HG03575 (cell line): ENCODE results near the gene RFX4.

Experiments
- ATAC-seq: cut with Tn5 transposase; IDR thresholded peaks from one replicate; pipeline ENCODE4 v1.9.1; 2021; ENCODE audit not compliant: unreplicated experiment, insufficient number of reproducible peaks, low FRiP score; ENCODE audit errors: extremely low read depth

Gene RFX4

GRCh38 chr12:106643000-106643399 is 60.2 kb downstream of the RFX4 start:
- no peak for ATAC-seq

DNA sequence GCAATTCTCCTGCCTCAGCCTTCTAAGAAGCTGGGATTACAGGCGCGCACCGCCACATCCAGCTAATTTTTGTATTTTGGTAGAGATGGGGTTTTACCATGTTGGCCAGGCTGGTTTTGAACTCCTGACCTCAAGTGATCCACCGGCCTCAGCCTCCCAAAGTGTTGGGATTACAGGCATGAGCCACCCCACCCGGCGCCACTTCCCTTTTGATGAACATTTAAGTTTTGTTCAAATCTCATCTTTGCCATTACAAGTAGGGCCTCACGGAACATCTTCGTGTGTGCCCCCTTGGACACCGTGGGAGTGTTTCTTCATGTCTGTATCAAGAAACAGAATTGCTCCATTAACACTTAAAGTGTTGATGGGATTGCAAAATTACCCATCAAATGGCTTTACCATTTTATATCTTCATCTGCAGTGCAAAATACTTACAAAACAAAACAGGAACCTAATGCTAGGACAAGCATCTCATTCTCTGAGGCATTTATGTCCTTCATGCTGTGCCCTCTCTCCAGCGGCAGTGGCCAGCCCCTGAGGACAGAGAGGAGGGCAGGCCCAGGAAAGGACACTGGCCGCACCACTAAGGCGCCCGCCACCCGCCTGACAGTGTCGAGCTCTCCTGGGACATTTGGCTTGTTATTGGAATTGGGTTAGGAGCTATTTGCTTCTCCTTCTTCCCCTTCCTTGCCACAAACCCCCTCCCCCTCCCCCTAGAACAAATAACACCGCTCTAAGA is 61.7 kb downstream of the RFX4 start:
- ATAC-seq = no peak

DNA sequence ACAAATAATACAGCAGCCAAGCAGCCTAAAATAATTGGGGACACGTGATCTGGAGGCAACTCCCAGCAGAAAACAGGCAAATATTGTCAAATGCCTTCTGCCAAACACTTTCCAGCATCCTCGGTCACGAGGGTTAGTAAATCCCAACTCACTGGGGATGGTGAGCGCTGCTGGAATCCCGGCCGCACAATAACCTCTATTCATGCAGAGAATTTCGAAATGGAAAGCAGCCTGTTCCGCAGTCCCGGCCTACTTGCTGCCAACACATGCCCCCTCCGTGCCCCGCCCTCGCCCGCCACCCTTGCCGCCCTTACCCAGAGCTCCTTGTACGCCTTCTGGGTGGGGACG is 62.2 kb downstream of the RFX4 start:
- no peak for ATAC-seq

DNA sequence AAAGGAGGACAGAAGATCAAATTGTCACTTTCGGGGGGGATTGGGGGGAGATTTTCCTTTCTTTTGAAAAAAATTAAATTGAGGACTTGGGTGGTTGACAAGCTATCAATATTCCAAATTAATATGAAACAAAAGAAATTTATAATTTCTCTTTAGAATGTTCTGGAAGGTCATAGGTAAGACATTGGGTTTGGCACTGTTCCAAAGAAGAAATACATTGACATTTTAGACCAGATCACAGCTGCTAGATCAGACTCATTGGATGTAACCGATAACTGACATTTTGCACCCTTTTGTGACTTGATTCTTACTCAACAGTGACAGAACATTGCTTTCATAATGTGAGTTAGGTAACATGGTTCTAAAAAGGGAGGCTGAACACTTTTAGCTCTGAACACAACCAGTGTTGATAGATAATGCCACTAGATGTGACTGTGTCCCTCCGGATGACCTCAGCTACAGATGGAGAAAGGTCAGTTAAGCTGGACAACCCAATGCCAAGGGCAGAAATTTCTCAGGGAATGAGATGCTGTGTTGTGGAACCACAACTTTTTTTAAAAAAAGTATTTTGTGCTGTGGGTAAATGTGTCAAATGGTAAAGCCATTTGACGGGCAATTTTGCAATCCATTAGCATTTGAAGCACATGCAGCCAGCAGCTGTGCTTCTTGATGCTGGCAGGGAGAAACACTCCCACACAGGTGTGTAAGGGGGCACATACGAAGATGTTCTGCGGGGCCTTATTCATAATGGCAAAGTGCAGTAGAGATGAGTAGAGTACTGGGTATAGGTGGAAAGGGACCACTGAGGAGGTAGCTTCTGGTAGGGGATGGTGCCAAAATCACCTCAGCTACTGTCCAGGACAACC is 62.9 kb downstream of the RFX4 start:
- ATAC-seq = no peak

- ATAC-seq = no peak
Measured at GRCh38 chr12:106646472-106646871, 63.7 kb downstream of the RFX4 start.

GRCh38 chr12:106647793-106648514 is 65.2 kb downstream of the RFX4 start:
- ATAC-seq = no peak

- no peak for ATAC-seq
Measured at GRCh38 chr12:106648736-106649135, 65.9 kb downstream of the RFX4 start.

- ATAC-seq = no peak
Measured at GRCh38 chr12:106651552-106651951, 68.7 kb downstream of the RFX4 start.

DNA sequence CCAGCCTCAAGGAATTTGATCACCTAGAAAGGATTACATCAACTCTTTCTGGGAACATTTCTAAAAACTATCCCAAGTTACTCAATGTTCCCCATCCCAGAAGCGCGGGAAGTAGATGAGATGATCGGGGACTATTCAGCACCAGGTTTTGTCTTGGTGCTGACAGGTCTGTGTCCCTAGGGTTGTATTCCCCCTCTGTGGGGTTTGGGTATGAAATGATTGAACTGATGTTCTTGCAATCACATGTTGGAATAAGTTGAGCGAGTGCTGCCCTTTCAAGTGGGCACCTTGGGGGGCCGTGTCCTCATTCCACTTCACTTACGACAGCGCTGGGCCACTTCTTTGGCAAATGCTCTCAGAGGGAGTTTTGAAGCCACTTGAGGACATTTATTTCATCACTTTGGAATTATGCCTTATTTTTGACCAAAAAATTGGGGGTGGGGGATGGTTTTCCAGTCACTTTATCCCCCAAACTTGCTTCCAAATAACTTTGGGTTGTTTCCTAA is 69.8 kb downstream of the RFX4 start:
- ATAC-seq = no peak

- ATAC-seq = no peak
Measured at GRCh38 chr12:106655577-106655976, 72.8 kb downstream of the RFX4 start.

- no peak for ATAC-seq
Measured at GRCh38 chr12:106657488-106657887, 74.7 kb downstream of the RFX4 start.

- ATAC-seq = no peak
Measured at GRCh38 chr12:106663385-106663784, 80.6 kb downstream of the RFX4 start.

GRCh38 chr12:106669216-106669615 is 86.4 kb downstream of the RFX4 start:
- ATAC-seq = no peak

DNA sequence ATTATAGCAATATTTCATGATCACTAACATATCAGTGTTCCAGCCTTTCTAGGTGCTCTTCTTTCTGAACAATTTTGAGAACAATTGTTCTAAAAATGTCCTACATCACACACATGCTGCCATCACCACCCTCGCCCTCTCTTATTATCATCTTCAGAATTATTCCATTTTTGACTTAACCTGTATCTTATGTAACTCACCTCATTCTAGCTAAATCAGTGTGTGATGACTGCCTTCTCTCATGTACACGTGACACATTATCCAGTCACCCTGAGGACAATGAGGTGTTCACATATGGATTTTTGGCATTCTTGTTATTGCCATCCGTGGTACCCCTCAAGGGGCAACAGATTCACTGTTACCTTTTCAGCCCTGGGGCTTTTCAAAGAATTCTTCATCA is 87.3 kb downstream of the RFX4 start:
- ATAC-seq = no peak

DNA sequence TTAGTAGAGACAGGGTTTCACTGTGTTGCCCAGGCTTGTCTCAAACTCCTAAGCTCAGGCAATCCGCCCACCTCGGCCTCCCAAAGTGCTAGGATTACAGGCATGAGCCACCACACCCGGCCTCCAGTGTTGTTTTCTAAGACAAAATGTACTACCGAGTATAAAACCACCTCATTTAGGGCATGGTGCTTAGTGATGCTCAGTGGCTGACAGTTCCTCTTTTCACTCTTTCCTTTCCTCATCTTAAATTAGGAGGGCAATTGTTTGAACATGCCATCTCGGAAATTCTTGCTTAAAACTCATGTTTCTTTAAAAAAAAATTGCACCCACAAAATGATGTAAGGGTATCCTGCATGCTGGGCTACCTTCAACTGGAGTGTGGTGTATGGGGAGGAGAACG is 89.0 kb downstream of the RFX4 start:
- ATAC-seq = no peak

DNA sequence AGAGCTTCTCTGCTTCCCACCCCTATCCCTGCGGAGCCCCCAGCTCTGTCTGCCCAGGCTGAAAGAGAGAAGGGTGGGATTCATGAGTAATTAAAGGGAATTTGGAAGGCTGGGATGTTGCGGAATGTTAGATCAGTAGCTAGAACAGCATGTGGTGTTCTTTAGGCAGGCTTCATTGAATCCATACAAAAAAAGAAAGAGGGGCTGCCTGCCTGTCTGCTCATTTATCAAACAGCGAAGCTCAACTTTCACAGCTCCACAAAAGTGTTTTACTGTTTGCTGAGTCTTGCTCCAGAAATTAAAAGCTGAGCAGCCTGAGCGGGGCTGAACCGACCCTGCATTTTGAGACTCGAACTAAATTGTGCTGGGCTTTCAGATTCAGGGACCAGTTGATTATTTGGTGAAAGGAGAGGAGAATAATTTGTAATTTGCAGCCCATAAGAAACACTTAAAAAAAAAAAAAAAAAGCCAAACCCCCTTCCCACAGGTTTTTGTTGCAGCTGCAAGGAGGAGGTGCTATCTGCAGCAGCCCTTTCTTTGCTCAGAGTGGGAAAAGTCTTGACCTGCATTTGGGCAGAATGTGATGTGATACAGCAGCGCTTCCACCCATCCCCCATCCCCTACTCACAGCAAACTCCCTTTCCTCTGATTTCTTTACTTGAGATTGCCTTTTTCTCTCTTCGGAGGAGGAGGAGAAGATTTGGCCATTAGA is 89.7 kb downstream of the RFX4 start:
- no peak for ATAC-seq

DNA sequence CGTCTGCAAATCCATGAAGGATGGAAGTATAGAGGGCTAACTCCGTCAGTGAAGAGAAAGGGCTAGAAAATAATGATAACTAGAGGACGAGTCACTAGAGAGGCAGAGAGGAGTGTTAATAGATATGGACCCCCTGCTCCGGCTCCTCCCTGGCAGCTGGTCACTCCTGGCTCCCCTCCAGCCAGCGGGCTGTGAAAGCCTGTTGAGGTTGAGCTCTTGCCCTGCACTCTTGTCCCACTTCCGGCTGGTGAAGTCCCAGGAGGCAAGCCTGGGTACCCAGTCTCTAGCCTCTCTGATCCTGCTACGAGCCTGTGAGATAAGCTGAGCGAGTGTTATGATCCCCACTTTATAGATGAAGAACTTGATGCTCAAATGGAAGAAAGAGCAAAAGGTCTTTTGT is 90.3 kb downstream of the RFX4 start:
- ATAC-seq = no peak

DNA sequence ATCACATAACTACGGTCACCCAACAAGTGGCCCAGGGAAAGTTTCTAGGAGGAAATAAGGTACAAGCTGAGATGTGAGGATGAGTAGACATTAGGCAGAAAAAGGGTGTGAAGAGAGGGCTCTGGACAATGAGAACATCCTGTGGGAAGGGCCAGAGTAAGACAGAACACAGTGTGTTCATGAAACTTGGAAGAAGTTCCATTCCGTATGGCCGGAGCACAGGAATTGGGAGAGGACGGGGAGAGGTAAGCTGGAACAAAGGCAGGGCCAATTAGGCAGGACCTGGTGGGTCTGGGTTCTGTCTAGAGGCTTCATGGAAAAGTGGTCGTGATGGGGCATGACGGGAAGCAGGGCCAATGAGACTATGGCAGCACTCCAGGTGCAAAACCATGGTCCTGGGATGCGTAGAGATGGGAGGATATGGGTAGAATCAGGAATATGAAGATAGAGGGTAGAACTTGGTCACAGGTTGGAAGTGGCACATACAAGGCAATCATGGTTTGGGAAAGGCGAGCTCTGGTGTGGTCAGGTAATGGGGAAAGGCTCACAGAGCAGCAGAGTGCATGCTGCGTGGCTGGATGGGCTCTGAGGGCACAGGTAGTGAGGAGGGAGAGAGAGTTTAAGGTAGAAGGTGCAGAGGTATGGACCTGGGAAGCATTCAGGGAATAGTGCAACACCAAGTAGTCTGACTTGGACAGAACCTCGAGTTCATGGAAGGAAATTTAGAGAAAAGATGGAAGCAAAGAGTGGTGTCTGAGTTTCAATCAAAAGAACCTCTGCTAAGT is 93.0 kb downstream of the RFX4 start:
- no peak for ATAC-seq
